SK-N-SH treated with all-trans-retinoic acid at 6 μM for 48 hours (cell line): ENCODE data around the gene PRKAR1B.
"Not testable (repeated sequence)": the region's sequence is repeated elsewhere in the genome, so short reads cannot be mapped to it uniquely, and the experiment has no call there.

Experiments used
- ISL1 ChIP-seq: fragments of 250-450 bp; sonication (Bioruptor Pico); IDR thresholded peaks from 2 replicates; pipeline ENCODE4 v2.1.2; 2022; ENCODE audit warnings: mild to moderate bottlenecking, moderate library complexity
- PATZ1 ChIP-seq: fragments of 250-450 bp; sonication (Bioruptor Pico); IDR thresholded peaks from 2 replicates; pipeline ENCODE4 v1.8.0; 2020; ENCODE audit warnings: mild to moderate bottlenecking, moderate library complexity, borderline replicate concordance
- RARB ChIP-seq: fragments of 250-450 bp; sonication (Bioruptor Pico); IDR thresholded peaks from 2 replicates; pipeline ENCODE4 v1.8.0; 2021; ENCODE audit warnings: mild to moderate bottlenecking, moderate library complexity
- TCF4 ChIP-seq: fragments of 250-450 bp; sonication (Bioruptor Pico); IDR thresholded peaks from 2 replicates; pipeline ENCODE4 v1.8.0; 2021; ENCODE audit warnings: mild to moderate bottlenecking, moderate library complexity, borderline replicate concordance
- ZFP30 ChIP-seq: fragments of 450-650 bp; formaldehyde crosslinking; IDR thresholded peaks from 2 replicates; pipeline ENCODE4 v1.5.0; 2022; ENCODE audit warnings: mild to moderate bottlenecking, moderate library complexity
- ZNF70 ChIP-seq: fragments of 450-650 bp; formaldehyde crosslinking; IDR thresholded peaks from 2 replicates; pipeline ENCODE4 v1.5.0; 2020; ENCODE audit warnings: mild to moderate bottlenecking, moderate library complexity
- ZNF8 ChIP-seq: fragments of 450-650 bp; formaldehyde crosslinking; IDR thresholded peaks from 2 replicates; pipeline ENCODE4 v1.5.0; 2020; ENCODE audit warnings: mild to moderate bottlenecking, moderate library complexity
- TF ChIP-seq, protein P1 (sequence below): fragments of 250-450 bp; sonication (Bioruptor Pico); IDR thresholded peaks from 2 replicates; pipeline ENCODE4 v1.5.1; 2020; ENCODE audit warnings: low read depth, mild to moderate bottlenecking, moderate library complexity

DNA sequence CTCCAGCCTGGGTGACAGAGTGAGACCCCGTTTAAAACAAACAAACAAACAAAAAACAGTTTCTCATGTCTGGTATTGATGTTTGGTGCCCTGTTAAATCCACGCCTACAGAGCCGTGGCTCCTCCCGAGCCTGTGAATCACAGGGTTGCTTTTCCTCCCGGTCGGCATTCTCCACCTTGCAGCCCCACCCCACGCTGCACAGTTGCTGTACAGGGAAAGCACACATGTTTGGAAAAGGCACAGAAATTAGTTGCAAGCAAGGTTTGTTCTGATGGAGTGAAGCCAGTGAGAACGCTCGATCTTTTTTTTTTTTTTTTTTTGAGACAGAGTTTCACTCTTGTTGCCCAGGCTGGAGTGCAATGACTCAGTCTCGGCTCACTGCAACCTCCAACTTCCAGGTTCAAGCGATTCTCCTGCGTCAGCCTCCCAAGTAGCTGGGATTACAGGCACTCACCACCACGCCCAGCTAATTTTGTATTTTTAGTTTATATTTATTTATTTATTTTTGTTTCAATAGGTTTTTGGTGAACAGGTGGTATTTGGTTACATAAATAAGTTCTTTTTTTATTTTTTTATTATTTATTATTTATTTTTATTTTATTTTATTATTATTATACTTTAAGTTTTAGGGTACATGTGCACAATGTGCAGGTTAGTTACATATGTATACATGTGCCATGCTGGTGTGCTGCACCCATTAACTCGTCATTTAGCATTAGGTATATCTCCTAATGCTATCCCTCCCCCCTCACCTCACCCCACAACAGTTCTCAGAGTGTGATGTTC lies 16.5 kb upstream of the PRKAR1B start:
- TF ChIP-seq ZFP30 (CRISPR knock-in tag); ISL1 (CRISPR knock-in tag); RARB (CRISPR knock-in tag); PATZ1; TCF4; ZNF70 (CRISPR knock-in tag); ZNF8 (CRISPR knock-in tag): not testable (repeated sequence)
- TF ChIP-seq, protein P1, sequence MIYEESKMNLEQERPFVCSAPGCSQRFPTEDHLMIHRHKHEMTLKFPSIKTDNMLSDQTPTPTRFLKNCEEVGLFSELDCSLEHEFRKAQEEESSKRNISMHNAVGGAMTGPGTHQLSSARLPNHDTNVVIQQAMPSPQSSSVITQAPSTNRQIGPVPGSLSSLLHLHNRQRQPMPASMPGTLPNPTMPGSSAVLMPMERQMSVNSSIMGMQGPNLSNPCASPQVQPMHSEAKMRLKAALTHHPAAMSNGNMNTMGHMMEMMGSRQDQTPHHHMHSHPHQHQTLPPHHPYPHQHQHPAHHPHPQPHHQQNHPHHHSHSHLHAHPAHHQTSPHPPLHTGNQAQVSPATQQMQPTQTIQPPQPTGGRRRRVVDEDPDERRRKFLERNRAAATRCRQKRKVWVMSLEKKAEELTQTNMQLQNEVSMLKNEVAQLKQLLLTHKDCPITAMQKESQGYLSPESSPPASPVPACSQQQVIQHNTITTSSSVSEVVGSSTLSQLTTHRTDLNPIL = not testable (repeated sequence)
